ENCODE measurements around the gene EEF1AKMT1. TPM values are rescaled to one million over a fixed set of nuclear protein-coding genes. Genes with fewer than 3 reads are reported as not detected.

EEF1AKMT1 gene
- total RNA-seq, 4 donors from 2014 or later: 1.4 to 3.6 (median 2.2) TPM; not detected in 1

DNA sequence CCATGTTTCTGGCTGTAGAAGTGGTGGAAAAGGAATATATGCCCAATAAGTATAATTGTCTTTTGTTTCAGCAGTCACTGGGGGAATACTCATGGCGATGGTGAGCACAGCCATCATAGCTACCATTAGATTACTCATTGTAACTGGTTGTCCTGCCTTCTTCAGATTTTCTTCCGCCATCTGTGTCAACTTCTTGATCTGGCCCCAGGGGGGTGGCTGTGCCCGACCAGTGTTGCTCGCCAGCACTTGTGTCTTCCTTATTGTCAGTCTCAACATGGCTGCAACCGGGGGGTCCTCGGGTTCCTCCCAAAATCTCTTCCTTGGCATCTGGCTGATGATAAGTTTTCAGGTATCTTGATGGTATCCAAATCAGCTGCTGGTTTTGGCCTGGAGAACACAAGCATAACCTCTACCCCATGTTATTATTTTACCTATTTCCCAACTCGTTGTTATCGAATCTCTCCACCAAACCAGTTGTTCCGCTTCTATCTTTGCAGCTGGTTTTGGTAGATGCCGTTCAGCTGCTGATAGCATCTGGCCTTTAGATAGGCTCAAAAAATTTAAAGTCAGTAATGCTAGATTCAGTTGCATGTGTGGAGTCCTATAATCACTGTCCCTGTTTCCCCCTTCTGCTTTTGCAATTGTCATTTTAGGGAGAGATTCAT is 93.2 kb downstream of the EEF1AKMT1 start:
- Histone ChIP-seq H3K27ac (no peak overlapping the region), H3K4me1 (no peaks in the 10 kb centered on the region), H3K4me3 (no peak overlapping the region), H3K27me3 (no peaks in the 10 kb centered on the region), H3K9me3 (no peaks in the 10 kb centered on the region), H3K36me3 (no peaks in the 10 kb centered on the region)
- no peak for TF ChIP-seq POLR2A (IDR thresholded peaks at IDR 0.05)
- TF ChIP-seq, protein P1, sequence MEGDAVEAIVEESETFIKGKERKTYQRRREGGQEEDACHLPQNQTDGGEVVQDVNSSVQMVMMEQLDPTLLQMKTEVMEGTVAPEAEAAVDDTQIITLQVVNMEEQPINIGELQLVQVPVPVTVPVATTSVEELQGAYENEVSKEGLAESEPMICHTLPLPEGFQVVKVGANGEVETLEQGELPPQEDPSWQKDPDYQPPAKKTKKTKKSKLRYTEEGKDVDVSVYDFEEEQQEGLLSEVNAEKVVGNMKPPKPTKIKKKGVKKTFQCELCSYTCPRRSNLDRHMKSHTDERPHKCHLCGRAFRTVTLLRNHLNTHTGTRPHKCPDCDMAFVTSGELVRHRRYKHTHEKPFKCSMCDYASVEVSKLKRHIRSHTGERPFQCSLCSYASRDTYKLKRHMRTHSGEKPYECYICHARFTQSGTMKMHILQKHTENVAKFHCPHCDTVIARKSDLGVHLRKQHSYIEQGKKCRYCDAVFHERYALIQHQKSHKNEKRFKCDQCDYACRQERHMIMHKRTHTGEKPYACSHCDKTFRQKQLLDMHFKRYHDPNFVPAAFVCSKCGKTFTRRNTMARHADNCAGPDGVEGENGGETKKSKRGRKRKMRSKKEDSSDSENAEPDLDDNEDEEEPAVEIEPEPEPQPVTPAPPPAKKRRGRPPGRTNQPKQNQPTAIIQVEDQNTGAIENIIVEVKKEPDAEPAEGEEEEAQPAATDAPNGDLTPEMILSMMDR (IDR thresholded peaks at IDR 0.05): no peak
- no peak for DNase-seq

DNA sequence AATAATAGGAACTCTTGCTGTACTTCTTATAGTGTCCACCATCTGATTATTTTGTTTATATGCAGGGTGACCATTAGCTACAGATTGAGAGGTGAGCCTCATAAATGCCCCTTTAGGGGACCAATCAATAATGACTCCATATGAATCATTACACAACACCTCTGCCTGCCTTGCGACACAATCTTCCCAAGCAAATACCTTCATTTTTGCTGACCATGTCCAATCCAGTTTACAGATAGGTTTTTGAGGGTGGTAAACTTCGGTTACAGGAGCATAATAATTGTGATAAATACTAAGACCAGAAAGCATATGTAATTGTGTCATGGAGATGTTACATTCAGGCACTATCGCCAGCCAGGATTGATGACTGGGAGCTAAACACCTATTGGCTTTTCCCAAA is 93.9 kb downstream of the EEF1AKMT1 start:
- no peak for DNase-seq
- no peaks in the 10 kb centered on the region for H3K9me3 ChIP-seq
- no peaks in the 10 kb centered on the region for H3K36me3 ChIP-seq
- no peaks in the 10 kb centered on the region for H3K4me1 ChIP-seq
- TF ChIP-seq POLR2A (IDR thresholded peaks at IDR 0.05): no peak
- TF ChIP-seq, protein P1 (IDR thresholded peaks at IDR 0.05): no peak
- H3K27ac ChIP-seq: no peak overlapping the region
- H3K4me3 ChIP-seq: no peak overlapping the region
- H3K27me3 ChIP-seq: no peaks in the 10 kb centered on the region

Other genes starting within 250 kb of the EEF1AKMT1 start
- 100 to 1,000 TPM in 3 of 4 donors, 10 to 100 TPM in 1; 81.7 to 357 (median 299) TPM for gene CRYL1, start 248.1 kb downstream of the EEF1AKMT1 start, total RNA-seq
- 10 to 100 TPM; 25.6 to 30.5 (median 25.8) TPM for gene IFT88, start 206.8 kb downstream of the EEF1AKMT1 start, total RNA-seq
- 1 to 10 TPM in 2 of 4 donors, not detected in 2; 2.4 to 3.9 TPM for gene IL17D, start 70.3 kb downstream of the EEF1AKMT1 start, total RNA-seq
- 10 to 100 TPM in 3 of 4 donors, 1 to 10 TPM in 1; 9.5 to 26.4 (median 15.7) TPM for gene XPO4, start 128.8 kb upstream of the EEF1AKMT1 start, total RNA-seq

All from Peyer's patch (tissue), 4 donors.